Measurements from ENCODE around the gene ZC3H18. TPM values are rescaled to one million over a fixed set of nuclear protein-coding genes. Genes with fewer than 3 reads are reported as not detected.

ZC3H18 gene
- 7.5 and 16.5 TPM in 2 replicates for total RNA-seq

DNA sequence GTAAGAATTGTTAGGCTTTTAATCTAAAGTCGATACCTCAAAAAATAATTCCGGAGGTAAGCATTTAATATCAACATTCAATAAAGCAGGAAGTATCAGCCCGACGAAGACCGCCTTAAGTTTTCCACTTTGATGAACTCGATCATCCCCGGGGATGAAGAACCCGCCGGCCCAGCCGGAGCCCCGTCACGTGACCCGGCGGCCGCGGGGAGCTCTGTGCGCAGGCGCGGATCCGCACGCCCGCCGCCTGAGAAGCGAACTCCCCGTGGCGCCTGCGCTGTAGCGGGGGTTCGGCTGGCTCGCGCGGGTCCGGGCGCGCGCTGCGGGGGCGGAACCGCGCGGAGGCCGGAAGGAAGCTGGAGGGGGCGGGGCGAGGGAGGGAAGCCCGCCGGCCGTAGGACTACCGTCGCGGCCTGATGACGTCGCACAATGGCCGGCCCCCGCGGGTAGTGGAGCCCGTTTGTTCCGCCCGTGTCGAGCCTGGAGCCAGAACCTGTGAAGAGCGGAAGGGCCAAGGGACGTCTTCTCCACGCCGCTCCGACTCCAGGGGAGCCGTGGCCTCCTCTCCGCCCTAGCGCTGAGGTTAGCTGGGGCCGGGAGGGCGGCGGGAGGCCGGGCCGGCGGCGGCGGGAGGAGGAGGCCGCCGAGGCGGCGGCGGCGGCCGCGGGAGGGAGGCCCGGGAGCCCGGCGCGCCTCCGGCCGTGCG lies at the start of gene ZC3H18:
Gene ZC3H18 (plus strand): TSS at position 419 of the 706 bp plus-strand sequence. CDS start 6,721 bp downstream, outside the sequence.

DNA sequence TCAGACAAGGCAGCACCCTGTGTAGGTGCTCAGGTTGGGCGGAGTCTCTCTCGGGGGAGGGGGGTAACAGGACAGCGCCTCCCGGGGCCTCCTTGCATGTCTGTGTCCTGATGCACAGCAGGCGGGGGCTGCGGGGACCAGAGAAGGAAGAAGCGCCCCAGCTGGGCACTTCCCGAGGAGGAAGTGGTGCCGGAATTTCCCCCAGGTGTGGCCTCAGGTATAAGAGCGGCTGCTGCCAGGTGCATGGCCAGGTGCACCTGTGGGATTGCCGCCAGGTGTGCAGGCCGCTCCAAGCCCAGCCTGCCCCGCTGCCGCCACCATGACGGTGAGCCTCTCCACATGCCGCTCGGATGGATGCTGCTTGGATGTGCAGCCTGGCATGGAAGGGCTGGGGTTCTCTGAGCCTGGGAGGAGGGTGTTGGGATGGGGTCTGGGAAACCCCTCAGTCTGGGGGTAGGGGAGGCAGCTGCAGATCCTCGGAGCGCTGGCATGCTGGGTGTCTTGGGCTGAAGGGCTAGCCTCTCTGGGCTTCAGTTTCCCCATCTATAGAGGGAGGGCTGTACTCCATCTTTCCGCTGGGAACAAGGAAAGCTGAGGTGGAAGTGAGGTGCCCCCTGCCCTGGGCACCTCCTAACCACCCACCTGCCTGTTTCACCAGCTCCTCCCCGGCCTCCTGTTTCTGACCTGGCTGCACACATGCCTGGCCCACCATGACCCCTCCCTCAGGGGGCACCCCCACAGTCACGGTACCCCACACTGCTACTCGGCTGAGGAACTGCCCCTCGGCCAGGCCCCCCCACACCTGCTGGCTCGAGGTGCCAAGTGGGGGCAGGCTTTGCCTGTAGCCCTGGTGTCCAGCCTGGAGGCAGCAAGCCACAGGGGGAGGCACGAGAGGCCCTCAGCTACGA lies 68.4 kb downstream of the ZC3H18 start, which contains the start of gene IL17C:
Gene IL17C (plus strand): TSS at position 250 of the 908 bp plus-strand sequence. CDS start 70 bp downstream, at position 320.

DNA sequence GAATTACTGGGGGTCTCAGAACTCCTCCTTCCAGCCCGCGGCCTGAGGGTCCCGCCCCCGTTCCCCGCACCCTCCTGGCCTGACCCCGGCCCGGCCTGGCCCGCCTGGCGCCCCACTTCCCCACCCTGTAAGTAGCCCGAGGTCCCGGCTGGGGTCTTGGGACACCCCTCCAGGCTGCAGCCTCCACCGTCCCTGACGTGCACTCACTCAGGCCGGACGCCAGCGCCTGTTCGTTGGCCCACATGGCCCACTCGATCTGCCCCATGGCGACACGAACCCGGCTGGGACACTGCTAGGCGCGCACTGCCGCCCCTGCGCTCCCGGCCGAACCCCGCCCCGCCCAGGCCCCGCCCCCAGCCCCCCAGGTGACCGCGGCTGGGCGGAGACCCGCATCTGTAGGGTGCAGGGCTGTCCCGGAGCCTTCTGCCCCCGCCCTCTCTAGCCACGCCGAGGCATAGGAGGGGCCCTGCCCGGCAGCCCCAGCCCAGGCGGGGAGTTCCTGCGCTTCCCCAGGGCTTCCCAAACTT lies 80.6 kb downstream of the ZC3H18 start, which contains the start of gene CYBA:
Gene CYBA (minus strand): TSS at position 305 of the 527 bp plus-strand sequence. CDS start 40 bp downstream, at position 265.

DNA sequence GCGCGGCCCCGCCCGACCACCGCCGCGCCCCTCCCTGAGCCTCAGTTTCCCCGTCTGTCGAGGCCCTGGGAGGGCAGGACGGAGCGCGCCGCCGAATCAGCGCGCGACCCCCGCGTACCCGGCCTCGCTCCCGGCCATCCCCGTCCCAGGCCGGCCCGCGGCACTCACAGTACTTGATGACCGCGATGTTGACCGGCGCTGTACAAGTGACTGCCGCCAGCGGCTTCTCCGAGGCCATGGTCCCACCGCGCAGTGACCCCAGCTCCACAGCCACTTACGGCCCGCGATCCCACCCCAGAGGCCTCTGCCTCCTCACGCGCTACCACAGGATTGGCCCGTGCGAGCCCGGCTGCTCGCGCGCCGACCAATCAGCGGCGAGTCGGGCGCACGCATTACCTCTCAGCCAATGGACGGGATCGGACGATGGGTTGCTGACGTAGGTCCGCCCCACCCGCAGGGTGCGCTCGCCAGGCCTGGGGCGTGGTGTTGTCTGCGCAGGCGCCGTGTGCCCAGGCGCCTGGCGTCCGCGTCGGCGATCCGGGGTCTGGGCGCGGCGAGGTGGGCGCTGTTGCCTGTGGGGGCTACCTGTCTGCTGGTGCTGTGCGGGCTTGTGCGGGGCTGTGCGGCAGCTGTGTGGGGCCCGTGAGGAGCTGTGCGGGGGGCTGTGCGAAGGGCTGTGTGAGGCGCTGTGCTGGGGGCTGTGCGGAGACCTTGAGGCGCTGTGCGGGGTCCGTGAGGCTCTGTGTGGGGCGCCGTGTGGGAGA lies 92.8 kb downstream of the ZC3H18 start, which contains the start of gene MVD:
Gene MVD (minus strand): TSS at position 249 of the 764 bp plus-strand sequence. CDS start 11 bp downstream, at position 238.

Other genes with a start within 250 kb of the ZC3H18 start
- gene ZNF469, start 187.4 kb upstream of the ZC3H18 start, total RNA-seq = 11.8 and 12.6 TPM in 2 replicates
- 5.5 and 8.4 TPM in 2 replicates for gene ZFPM1, start 117.1 kb upstream of the ZC3H18 start, total RNA-seq
- gene IL17C, start 68.2 kb downstream of the ZC3H18 start, total RNA-seq = 0.39 TPM in 1 of 2 replicates, not detected in the other
- gene CYBA, start 80.7 kb downstream of the ZC3H18 start, total RNA-seq = 132 and 272 TPM in 2 replicates
- 21.6 and 69.7 TPM in 2 replicates for gene MVD, start 92.7 kb downstream of the ZC3H18 start, total RNA-seq
- gene SNAI3, start 116.1 kb downstream of the ZC3H18 start, total RNA-seq = not detected in 2 replicates
- 5.1 and 11.1 TPM in 2 replicates for gene RNF166, start 136.0 kb downstream of the ZC3H18 start, total RNA-seq
- 10.2 and 13.0 TPM in 2 replicates for gene CTU2, start 136.1 kb downstream of the ZC3H18 start, total RNA-seq
- gene PIEZO1, start 214.8 kb downstream of the ZC3H18 start, total RNA-seq = 229 and 537 TPM in 2 replicates
- gene CDT1, start 233.4 kb downstream of the ZC3H18 start, total RNA-seq = 11.6 and 11.8 TPM in 2 replicates
- gene APRT, start 241.5 kb downstream of the ZC3H18 start, total RNA-seq = 36.1 and 60.5 TPM in 2 replicates